Right lobe of liver (tissue), 4 donors: ENCODE data around the gene R3HCC1L.

Experiments used
- CTCF ChIP-seq, 4 donors: fragments of 200-600 bp in 3 of 4; fragments of 450-650 bp in 1 of 4; IDR thresholded peaks; one replicate each; pipeline versions ENCODE4 v1.5.1 to v1.8.0; 2016 to 2022; ENCODE audit warnings: antibody characterized with exemption in 4 of 4, mild to moderate bottlenecking in 2 of 4
- POLR2A ChIP-seq: fragments of 450-650 bp; IDR thresholded peaks from one replicate; pipeline ENCODE4 v1.6.1; 2017; ENCODE audit warnings: antibody characterized with exemption, mild to moderate bottlenecking
- donor health status: DM: no; HTN: no; CAD: no.
- donor health status: DM: no; HTN: no; CAD: no.
- donor health status: DM: no; HTN: yes; CAD: no.

- TF ChIP-seq POLR2A (no peak), CTCF (IDR thresholded peaks at IDR 0.05) (no peak)
These were observed 58.6 kb downstream of the R3HCC1L start for GRCh38 chr10:98193037-98193436.
